Stomach smooth muscle (tissue), 2 donors: ENCODE measurements around the gene LRRC34.
A peak's percentile ranks its signal among the peaks of the same experiment; 100 is the strongest.

Source experiments
- H3K27ac ChIP-seq: one replicate; pipeline ENCODE4 v1.7.0; 2013; ENCODE audit warnings: mild to moderate bottlenecking, low read length, inconsistent platforms
- H3K27me3 ChIP-seq, 2 donors: one replicate each; pipeline ENCODE4 v1.7.0; 2013; ENCODE audit warnings: low read length in 2 of 2; ENCODE audit not compliant: insufficient read depth in 2 of 2, control insufficient read depth in 1 of 2
- H3K36me3 ChIP-seq, 2 donors: one replicate each; pipeline ENCODE4 v1.7.0; 2013; ENCODE audit warnings: low read length in 2 of 2; ENCODE audit not compliant: control insufficient read depth in 2 of 2, insufficient read depth in 2 of 2
- H3K4me1 ChIP-seq: one replicate; pipeline ENCODE4 v1.7.0; 2013; ENCODE audit warnings: low read length; ENCODE audit not compliant: control insufficient read depth, insufficient read depth
- H3K4me3 ChIP-seq, 2 donors: one replicate each; pipeline ENCODE4 v1.7.0; 2013; ENCODE audit warnings: low read length in 2 of 2
- H3K9ac ChIP-seq, 2 donors: one replicate each; pipeline ENCODE4 v1.7.0; 2013; ENCODE audit warnings: low read length in 2 of 2, mild to moderate bottlenecking in 1 of 2
- H3K9me3 ChIP-seq, 2 donors: one replicate each; pipeline ENCODE4 v1.7.0; 2013; ENCODE audit warnings: low read length in 2 of 2; ENCODE audit not compliant: control insufficient read depth in 2 of 2
- donor health status: healthy.
- donor health status: Pancreatic carcinoma.

Gene LRRC34

GRCh38 chr3:169764312-169764881 is 48.3 kb downstream of the LRRC34 start:
- peak overlapping the region; percentile 98 for H3K27ac ChIP-seq
- peak overlapping the region; percentile 92 to 99 for H3K4me3 ChIP-seq
- no peaks in the 10 kb centered on the region for H3K36me3 ChIP-seq
- H3K27me3 ChIP-seq, result no peaks in the 10 kb centered on the region
- peaks cover 6% of the 10 kb centered on the region for H3K4me1 ChIP-seq
- H3K9me3 ChIP-seq, result no peaks in the 10 kb centered on the region
- peak overlapping the region; percentile 96 to 99 for H3K9ac ChIP-seq

- no peaks in the 10 kb centered on the region for H3K27me3 ChIP-seq
- no peak overlapping the region for H3K27ac ChIP-seq
- H3K9ac ChIP-seq, result no peak overlapping the region
- H3K4me1 ChIP-seq, result peaks cover 5% of the 10 kb centered on the region
- H3K36me3 ChIP-seq, result no peaks in the 10 kb centered on the region
- no peak overlapping the region for H3K4me3 ChIP-seq
- no peaks in the 10 kb centered on the region for H3K9me3 ChIP-seq
Measured at GRCh38 chr3:169760479-169760878, 52.2 kb downstream of the LRRC34 start.

GRCh38 chr3:169759256-169759655 is 53.4 kb downstream of the LRRC34 start:
- no peak overlapping the region for H3K9ac ChIP-seq
- H3K4me3 ChIP-seq, result no peak overlapping the region
- H3K27ac ChIP-seq, result no peak overlapping the region
- peaks cover 0 to 5% of the 10 kb centered on the region in 2 donors for H3K27me3 ChIP-seq
- H3K9me3 ChIP-seq, result no peaks in the 10 kb centered on the region
- H3K4me1 ChIP-seq, result peaks cover 1% of the 10 kb centered on the region
- no peaks in the 10 kb centered on the region for H3K36me3 ChIP-seq

- H3K27ac ChIP-seq, result no peak overlapping the region
- peaks cover 0 to 5% of the 10 kb centered on the region in 2 donors for H3K27me3 ChIP-seq
- no peak overlapping the region for H3K4me3 ChIP-seq
- no peaks in the 10 kb centered on the region for H3K4me1 ChIP-seq
- no peaks in the 10 kb centered on the region for H3K36me3 ChIP-seq
- H3K9ac ChIP-seq, result no peak overlapping the region
- H3K9me3 ChIP-seq, result no peaks in the 10 kb centered on the region
Measured at GRCh38 chr3:169758359-169758994, 54.2 kb downstream of the LRRC34 start.

- Histone ChIP-seq H3K36me3 (no peaks in the 10 kb centered on the region), H3K4me3 (no peak overlapping the region), H3K27me3 (peaks cover 0 to 5% of the 10 kb centered on the region in 2 donors), H3K9me3 (no peaks in the 10 kb centered on the region), H3K9ac (no peak overlapping the region), H3K4me1 (no peaks in the 10 kb centered on the region), H3K27ac (no peak overlapping the region)
Measured at GRCh38 chr3:169755488-169755887, 57.2 kb downstream of the LRRC34 start.

GRCh38 chr3:169754711-169755110 is 58.0 kb downstream of the LRRC34 start:
- no peak overlapping the region for H3K9ac ChIP-seq
- H3K4me3 ChIP-seq, result no peak overlapping the region
- H3K4me1 ChIP-seq, result no peaks in the 10 kb centered on the region
- no peaks in the 10 kb centered on the region for H3K9me3 ChIP-seq
- no peaks in the 10 kb centered on the region for H3K36me3 ChIP-seq
- H3K27me3 ChIP-seq, result peaks cover 0 to 5% of the 10 kb centered on the region in 2 donors
- no peak overlapping the region for H3K27ac ChIP-seq

GRCh38 chr3:169751875-169752274 is 60.8 kb downstream of the LRRC34 start:
- Histone ChIP-seq H3K9me3 (no peaks in the 10 kb centered on the region), H3K4me3 (no peak overlapping the region), H3K36me3 (no peaks in the 10 kb centered on the region), H3K4me1 (no peaks in the 10 kb centered on the region), H3K9ac (no peak overlapping the region), H3K27ac (no peak overlapping the region), H3K27me3 (peaks cover 0 to 10% of the 10 kb centered on the region in 2 donors)

- H3K4me3 ChIP-seq, result no peak overlapping the region
- H3K36me3 ChIP-seq, result no peaks in the 10 kb centered on the region
- peaks cover 0 to 15% of the 10 kb centered on the region in 2 donors for H3K27me3 ChIP-seq
- H3K9me3 ChIP-seq, result no peaks in the 10 kb centered on the region
- no peak overlapping the region for H3K27ac ChIP-seq
- H3K9ac ChIP-seq, result no peak overlapping the region
- H3K4me1 ChIP-seq, result no peaks in the 10 kb centered on the region
Measured at GRCh38 chr3:169750665-169751064, 62.0 kb downstream of the LRRC34 start.

GRCh38 chr3:169748670-169749069 is 64.0 kb downstream of the LRRC34 start:
- H3K36me3 ChIP-seq, result no peaks in the 10 kb centered on the region
- H3K27me3 ChIP-seq, result peaks cover 0 to 10% of the 10 kb centered on the region in 2 donors
- no peak overlapping the region for H3K27ac ChIP-seq
- no peak overlapping the region for H3K9ac ChIP-seq
- no peaks in the 10 kb centered on the region for H3K4me1 ChIP-seq
- H3K4me3 ChIP-seq, result no peak overlapping the region
- H3K9me3 ChIP-seq, result no peaks in the 10 kb centered on the region

- Histone ChIP-seq H3K4me3 (no peak overlapping the region), H3K27me3 (peaks cover 0 to 10% of the 10 kb centered on the region in 2 donors), H3K9ac (no peak overlapping the region), H3K27ac (no peak overlapping the region), H3K9me3 (no peaks in the 10 kb centered on the region), H3K36me3 (no peaks in the 10 kb centered on the region), H3K4me1 (no peaks in the 10 kb centered on the region)
Measured at GRCh38 chr3:169746924-169747323, 65.8 kb downstream of the LRRC34 start.

- Histone ChIP-seq H3K4me3 (no peak overlapping the region), H3K4me1 (no peaks in the 10 kb centered on the region), H3K36me3 (no peaks in the 10 kb centered on the region), H3K27me3 (peaks cover 0 to 10% of the 10 kb centered on the region in 2 donors), H3K9ac (no peak overlapping the region), H3K27ac (no peak overlapping the region), H3K9me3 (no peaks in the 10 kb centered on the region)
Measured at GRCh38 chr3:169744366-169745054, 68.2 kb downstream of the LRRC34 start.
